CD4-positive, CD25-positive, alpha-beta regulatory T cell (primary cell): ENCODE data around the gene MKNK2. TPM values are rescaled to one million over a fixed set of nuclear protein-coding genes. Genes with fewer than 3 reads are reported as not detected.
"Not testable (repeated sequence)": the region's sequence is repeated elsewhere in the genome, so short reads cannot be mapped to it uniquely, and the experiment has no call there.

Experiments
- ATAC-seq, 2 donors: fragments of 150-1000 bp; cut with Tn5 transposase; one replicate each; pipeline ENCODE4 v1.10.0; 2021; ENCODE audit warnings: low read depth in 2 of 2, moderate number of reproducible peaks in 2 of 2, moderate library complexity in 1 of 2
- DNase-seq, 3 donors: peaks; one replicate each; pipeline versions ENCODE4 v3.0.0 to v3.0.0-alpha.2; 2012 to 2022; ENCODE audit warnings: mixed read lengths in 1 of 3
- H3K27ac ChIP-seq: one replicate; pipeline ENCODE4 v1.7.0; 2013; ENCODE audit warnings: mild to moderate bottlenecking, low read length; ENCODE audit not compliant: insufficient read depth, poor library complexity, severe bottlenecking
- H3K27me3 ChIP-seq: one replicate; pipeline ENCODE4 v1.7.0; 2013; ENCODE audit warnings: low read length; ENCODE audit not compliant: control insufficient read depth, insufficient read depth
- H3K36me3 ChIP-seq: one replicate; pipeline ENCODE4 v1.7.0; 2013; ENCODE audit warnings: mild to moderate bottlenecking, low read length, moderate library complexity; ENCODE audit not compliant: control insufficient read depth, insufficient read depth
- H3K4me1 ChIP-seq: 2 replicates; pipeline ENCODE4 v1.7.0; 2013; ENCODE audit warnings: mild to moderate bottlenecking, low read length; ENCODE audit not compliant: insufficient read depth, control insufficient read depth, poor library complexity, severe bottlenecking
- H3K4me3 ChIP-seq: one replicate; pipeline ENCODE4 v1.7.0; 2013; ENCODE audit warnings: low read depth, mild to moderate bottlenecking, low read length, moderate library complexity
- H3K9me3 ChIP-seq, 2 experiments: 1 replicate in 1 of 2; 2 replicates in 1 of 2; pipeline ENCODE4 v1.7.0; 2013; ENCODE audit warnings: low read length in 2 of 2, mild to moderate bottlenecking in 1 of 2, moderate library complexity in 1 of 2; ENCODE audit not compliant: control insufficient read depth in 2 of 2
- H3K27ac Mint-ChIP-seq, 3 donors: one replicate each; pipeline ENCODE4 v1.8.0; 2020 to 2022; ENCODE audit warnings: mild to moderate bottlenecking in 3 of 3, mixed read lengths in 3 of 3, moderate library complexity in 2 of 3
- H3K27me3 Mint-ChIP-seq: one replicate; pipeline ENCODE4 v1.8.0; 2022; ENCODE audit warnings: mild to moderate bottlenecking, mixed read lengths
- H3K36me3 Mint-ChIP-seq: one replicate; pipeline ENCODE4 v1.8.0; 2020; ENCODE audit warnings: mixed read lengths
- H3K4me1 Mint-ChIP-seq, 4 donors: one replicate each; pipeline ENCODE4 v1.8.0; 2020 to 2022; ENCODE audit warnings: mixed read lengths in 4 of 4, mild to moderate bottlenecking in 1 of 4
- H3K4me3 Mint-ChIP-seq, 4 donors: one replicate each; pipeline ENCODE4 v1.8.0; 2020 to 2022; ENCODE audit warnings: mild to moderate bottlenecking in 4 of 4, mixed read lengths in 4 of 4, moderate library complexity in 3 of 4
- H3K9me3 Mint-ChIP-seq, 7 donors: one replicate each; pipeline ENCODE4 v1.8.0; 2020 to 2022; ENCODE audit warnings: mixed read lengths in 7 of 7, mild to moderate bottlenecking in 3 of 7, moderate library complexity in 2 of 7
- polyA plus RNA-seq, 4 donors: library from polyadenylated mRNA; unstranded; fragments of 300-500 nt; fragmentation: Illumina TruSeq; gene quantifications; one replicate each; pipeline ENCODE4 v1.2.3, GENCODE V29; 2021
- total RNA-seq: library from RNA; stranded (reverse); gene quantifications from one replicate; pipeline ENCODE4 v1.2.3, GENCODE V29; 2022

The MKNK2 gene
- total and polyA plus RNA-seq, 5 donors from 2014 or later = 28.7 to 340 (median 33.8) TPM

DNA sequence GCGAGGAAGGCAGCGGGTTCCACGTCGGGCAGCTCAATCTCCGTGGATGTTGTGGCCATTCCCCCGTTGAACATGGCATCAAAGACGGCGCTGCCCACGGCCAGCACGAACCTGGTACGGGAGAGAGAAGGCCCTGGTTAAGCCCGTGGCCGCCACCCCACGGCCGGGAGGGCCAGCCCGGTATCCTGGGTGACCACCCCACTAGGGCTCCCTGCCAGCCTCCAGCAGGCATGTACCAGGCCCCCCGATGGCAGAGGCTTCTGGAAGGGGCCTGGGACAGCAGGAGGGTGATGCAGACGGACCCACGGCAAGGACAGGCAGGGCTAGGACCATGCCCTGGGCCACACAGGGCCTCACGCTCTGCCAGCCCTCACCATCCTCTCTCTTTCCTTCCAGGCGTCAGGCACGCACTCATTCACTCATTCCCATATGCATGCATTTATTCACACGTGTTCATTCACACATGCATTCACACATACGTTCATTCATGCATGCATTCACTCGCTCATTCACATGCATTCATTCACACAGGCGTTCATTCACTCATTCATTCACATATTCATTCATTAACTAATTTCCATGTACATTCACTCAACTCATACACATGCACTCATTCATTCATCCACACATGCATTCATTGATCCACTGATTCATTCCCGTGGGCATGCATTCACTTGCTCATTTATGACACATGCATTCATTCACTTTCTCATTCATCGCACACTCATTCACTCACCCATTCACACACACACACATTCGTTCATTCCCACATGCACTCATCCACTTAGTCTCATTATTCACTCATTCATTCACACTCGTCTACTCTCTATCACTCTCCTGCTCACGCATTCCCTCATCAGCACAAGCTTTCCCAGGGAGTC lies 53.5 kb downstream of the MKNK2 start:
- Mint-ChIP-seq H3K9me3 (no peaks in the 10 kb centered on the region), H3K27me3 (no peaks in the 10 kb centered on the region), H3K36me3 (peaks cover 13% of the 10 kb centered on the region), H3K4me1 (peaks cover 0 to 8% (median 4%) of the 10 kb centered on the region in 4 donors), H3K27ac (peak overlapping the region in 1 of 3 donors; percentile 80), H3K4me3 (no peak overlapping the region)
- Histone ChIP-seq H3K4me3 (no peak overlapping the region), H3K27me3 (no peaks in the 10 kb centered on the region), H3K9me3 (no peaks in the 10 kb centered on the region), H3K4me1 (no peaks in the 10 kb centered on the region), H3K27ac (no peak overlapping the region), H3K36me3 (peaks cover 19% of the 10 kb centered on the region)
- DNase-seq (no peak), ATAC-seq (no peak)

- no peaks in the 10 kb centered on the region for H3K9me3 ChIP-seq
- H3K4me1 Mint-ChIP-seq = peaks cover 0 to 3% (median 2%) of the 10 kb centered on the region in 4 donors
- H3K27ac ChIP-seq = no peak overlapping the region
- no peak overlapping the region for H3K4me3 Mint-ChIP-seq
- no peak overlapping the region for H3K27ac Mint-ChIP-seq
- DNase-seq (peak in 1 of 3 donors; percentile 16), ATAC-seq (no peak)
- H3K27me3 Mint-ChIP-seq = no peaks in the 10 kb centered on the region
- no peak overlapping the region for H3K4me3 ChIP-seq
- H3K36me3 ChIP-seq = peaks cover 38% of the 10 kb centered on the region
- H3K9me3 Mint-ChIP-seq = no peaks in the 10 kb centered on the region
- peaks cover 11% of the 10 kb centered on the region for H3K36me3 Mint-ChIP-seq
- no peaks in the 10 kb centered on the region for H3K27me3 ChIP-seq
- no peaks in the 10 kb centered on the region for H3K4me1 ChIP-seq
Observed at GRCh38 chr19:1992759-1993260, 58.2 kb downstream of the MKNK2 start.

GRCh38 chr19:1991018-1991913 lies 59.8 kb downstream of the MKNK2 start:
- no peak overlapping the region for H3K4me3 ChIP-seq
- ATAC-seq = no peak

GRCh38 chr19:1990230-1991017 lies 60.6 kb downstream of the MKNK2 start:
- H3K9me3 ChIP-seq = no peaks in the 10 kb centered on the region
- no peaks in the 10 kb centered on the region for H3K4me1 ChIP-seq
- no peak overlapping the region for H3K27ac ChIP-seq
- Mint-ChIP-seq H3K27me3 (no peaks in the 10 kb centered on the region), H3K36me3 (peaks cover 3% of the 10 kb centered on the region), H3K27ac (no peak overlapping the region), H3K9me3 (no peaks in the 10 kb centered on the region), H3K4me1 (no peaks in the 10 kb centered on the region), H3K4me3 (no peak overlapping the region)
- no peak overlapping the region for H3K4me3 ChIP-seq
- H3K36me3 ChIP-seq = peaks cover 50% of the 10 kb centered on the region
- ATAC-seq (no peak), DNase-seq (no peak)
- H3K27me3 ChIP-seq = no peaks in the 10 kb centered on the region

More at GRCh38 chr19:1991018-1991913, 59.8 kb downstream of the MKNK2 start:
- Mint-ChIP-seq H3K36me3 (peaks cover 8% of the 10 kb centered on the region), H3K9me3 (no peaks in the 10 kb centered on the region), H3K27me3 (no peaks in the 10 kb centered on the region), H3K4me3 (no peak overlapping the region), H3K4me1 (no peaks in the 10 kb centered on the region), H3K27ac (no peak overlapping the region)
- Histone ChIP-seq H3K36me3 (peaks cover 46% of the 10 kb centered on the region), H3K27me3 (no peaks in the 10 kb centered on the region), H3K9me3 (no peaks in the 10 kb centered on the region), H3K4me1 (no peaks in the 10 kb centered on the region), H3K27ac (no peak overlapping the region)
- no peak for DNase-seq

DNA sequence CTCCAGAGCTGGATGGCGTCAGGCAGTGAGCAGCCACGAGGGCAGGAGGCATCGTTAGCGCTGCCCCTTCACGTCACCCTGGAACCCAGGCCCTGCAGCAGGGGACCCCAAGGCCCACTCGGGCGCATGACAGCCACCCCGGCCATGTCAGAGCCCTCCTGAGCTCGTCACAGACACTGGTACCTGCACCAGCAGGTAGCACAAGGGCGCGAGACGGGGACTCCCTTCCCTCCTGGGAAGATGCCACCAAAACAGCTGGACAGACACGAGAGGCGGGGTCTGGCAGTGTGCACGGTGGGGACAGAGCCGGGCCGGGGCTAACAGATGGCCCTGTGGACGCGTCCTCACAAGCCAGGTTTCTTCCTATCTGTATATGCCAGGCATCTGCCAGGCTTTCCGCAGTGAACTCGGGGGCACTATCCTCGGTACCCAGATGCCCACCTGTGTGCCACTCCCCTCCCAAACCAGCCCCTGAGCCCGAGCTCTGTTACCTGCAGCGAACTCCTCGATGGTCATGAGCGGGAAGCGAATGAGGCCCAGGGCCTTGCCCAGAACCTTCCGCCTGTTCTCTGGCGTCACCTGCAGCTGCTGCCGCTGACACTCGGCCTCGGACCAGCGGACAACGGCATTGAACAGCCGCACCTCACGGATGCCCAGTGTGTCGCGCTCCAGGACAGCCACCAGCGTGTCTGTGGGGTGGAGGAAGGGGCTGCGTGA lies 61.4 kb downstream of the MKNK2 start:
- Mint-ChIP-seq H3K27me3 (no peaks in the 10 kb centered on the region), H3K4me1 (no peaks in the 10 kb centered on the region), H3K27ac (peak overlapping the region in 1 of 3 donors; percentile 15), H3K9me3 (no peaks in the 10 kb centered on the region), H3K36me3 (peaks cover 3% of the 10 kb centered on the region), H3K4me3 (no peak overlapping the region)
- DNase-seq (no peak), ATAC-seq (no peak)
- no peaks in the 10 kb centered on the region for H3K27me3 ChIP-seq
- H3K9me3 ChIP-seq = no peaks in the 10 kb centered on the region
- no peak overlapping the region for H3K27ac ChIP-seq
- peaks cover 52% of the 10 kb centered on the region for H3K36me3 ChIP-seq
- no peak overlapping the region for H3K4me3 ChIP-seq
- no peaks in the 10 kb centered on the region for H3K4me1 ChIP-seq

GRCh38 chr19:1988464-1988863 lies 62.6 kb downstream of the MKNK2 start:
- not testable (repeated sequence) for H3K4me1 ChIP-seq, H3K36me3 Mint-ChIP-seq, H3K27me3 ChIP-seq, ATAC-seq, H3K4me3 ChIP-seq, H3K27ac ChIP-seq, H3K27ac Mint-ChIP-seq, H3K9me3 ChIP-seq, DNase-seq, H3K9me3 Mint-ChIP-seq, H3K4me1 Mint-ChIP-seq, H3K4me3 Mint-ChIP-seq, H3K27me3 Mint-ChIP-seq
- H3K36me3 ChIP-seq = peaks cover 55% of the 10 kb centered on the region
